IMR-90 (cell line): ENCODE results near the gene FGGY. TPM values are rescaled to one million over a fixed set of nuclear protein-coding genes. Genes with fewer than 3 reads are reported as not detected.
A peak's percentile ranks its signal among the peaks of the same experiment; 100 is the strongest.

ENCODE experiments used
- ATAC-seq: fragments of 200-7000 bp; cut with Tn5 transposase; 2 replicates; pipeline ENCODE4 v1.9.1; 2020; ENCODE audit warnings: low read depth, mild to moderate bottlenecking, moderate library complexity
- BruUV-seq: library from RNA; stranded (reverse); fragments of 400-500 nt; replicated peaks from 2 replicates; lab custom pipeline; 2021; lab: Mats Ljungman, UMichigan
- CTCF ChIA-PET: fragments of 300-600 bp; formaldehyde crosslinking; extraction: SDS; loops from one replicate; lab custom pipeline; 2021; ENCODE audit warnings: antibody characterized with exemption; lab: Yijun Ruan, JAX
- POLR2A ChIA-PET: fragments of 300-600 bp; sonication (Branson Sonifier 250); formaldehyde crosslinking; loops from one replicate; lab custom pipeline; 2022; ENCODE audit warnings: antibody characterized with exemption; ENCODE audit not compliant: unreplicated experiment; lab: Charles Lee
- DNase-seq: peaks from one replicate; pipeline ENCODE4 v3.0.0; 2013
- H2AFZ ChIP-seq: replicated peaks from 2 replicates; pipeline ENCODE3; 2013; ENCODE audit warnings: low read length, mild to moderate bottlenecking; ENCODE audit not compliant: poor library complexity
- H2AK5ac ChIP-seq: 2 replicates; pipeline ENCODE4 v1.6.1; 2013; ENCODE audit warnings: low read depth, low read length, inconsistent platforms
- H2AK9ac ChIP-seq: replicated peaks from 2 replicates; pipeline ENCODE3; 2013; ENCODE audit warnings: mild to moderate bottlenecking, low read depth, low read length, moderate library complexity; ENCODE audit not compliant: poor library complexity
- H2BK120ac ChIP-seq: 2 replicates; pipeline ENCODE4 v1.6.1; 2013; ENCODE audit warnings: low read depth, low read length, inconsistent platforms
- H2BK15ac ChIP-seq: 3 replicates; pipeline ENCODE4 v1.6.1; 2013; ENCODE audit warnings: low read depth, low read length, inconsistent platforms
- H2BK20ac ChIP-seq: 2 replicates; pipeline ENCODE4 v1.6.1; 2013; ENCODE audit warnings: low read depth, mild to moderate bottlenecking, inconsistent platforms, low read length, moderate library complexity
- H2BK5ac ChIP-seq: 2 replicates; pipeline ENCODE4 v1.6.1; 2013; ENCODE audit warnings: mild to moderate bottlenecking, low read depth, low read length, inconsistent platforms; ENCODE audit not compliant: poor library complexity, severe bottlenecking
- H3K14ac ChIP-seq: replicated peaks from 2 replicates; pipeline ENCODE4 v1.6.1; 2013; ENCODE audit warnings: low read depth, low read length, inconsistent platforms
- H3K18ac ChIP-seq: 2 replicates; pipeline ENCODE4 v1.6.1; 2013; ENCODE audit warnings: low read depth, low read length, control low read depth
- H3K23ac ChIP-seq: 2 replicates; pipeline ENCODE4 v1.6.1; 2013; ENCODE audit warnings: low read depth, low read length, inconsistent platforms
- H3K27ac ChIP-seq: 2 replicates; pipeline ENCODE4 v1.5.1; 2013; ENCODE audit warnings: mild to moderate bottlenecking, control low read depth, low read length; ENCODE audit not compliant: insufficient read depth
- H3K27me3 ChIP-seq: 2 replicates; pipeline ENCODE4 v1.6.1; 2013; ENCODE audit warnings: low read length; ENCODE audit not compliant: control insufficient read depth, insufficient read depth
- H3K36me3 ChIP-seq: 2 replicates; pipeline ENCODE4 v1.6.1; 2013; ENCODE audit warnings: low read length, mixed read lengths; ENCODE audit not compliant: control insufficient read depth, insufficient read depth
- H3K4ac ChIP-seq: 2 replicates; pipeline ENCODE4 v1.6.1; 2013; ENCODE audit warnings: low read depth, low read length, inconsistent platforms
- H3K4me1 ChIP-seq: 2 replicates; pipeline ENCODE4 v1.6.1; 2013; ENCODE audit warnings: low read length, mixed read lengths; ENCODE audit not compliant: control insufficient read depth, insufficient read depth
- H3K4me2 ChIP-seq: 2 replicates; pipeline ENCODE4 v1.6.1; 2013; ENCODE audit warnings: low read depth, mild to moderate bottlenecking, control low read depth, low read length, moderate library complexity
- H3K4me3 ChIP-seq: 2 replicates; pipeline ENCODE4 v1.5.1; 2013; ENCODE audit warnings: low read depth, mild to moderate bottlenecking, control low read depth, low read length, moderate library complexity; ENCODE audit not compliant: insufficient read depth
- H3K56ac ChIP-seq: 2 replicates; pipeline ENCODE4 v1.6.1; 2013; ENCODE audit warnings: low read length, inconsistent platforms; ENCODE audit not compliant: insufficient read depth; ENCODE audit errors: extremely low read depth
- H3K79me1 ChIP-seq, 2 experiments: 2 replicates each; pipeline ENCODE4 v1.6.1; 2013; ENCODE audit warnings: low read length in 2 of 2, inconsistent platforms in 1 of 2, low read depth in 1 of 2
- H3K9ac ChIP-seq: 2 replicates; pipeline ENCODE4 v1.6.1; 2013; ENCODE audit warnings: low read depth, low read length, control low read depth
- H3K9me1 ChIP-seq: 2 replicates; pipeline ENCODE4 v1.6.1; 2013; ENCODE audit warnings: low read length, inconsistent platforms; ENCODE audit not compliant: insufficient read depth
- H3K9me3 ChIP-seq: 2 replicates; pipeline ENCODE4 v1.6.1; 2013; ENCODE audit warnings: low read length; ENCODE audit not compliant: control insufficient read depth, insufficient read depth
- H4K20me1 ChIP-seq: 2 replicates; pipeline ENCODE4 v1.6.1; 2013; ENCODE audit warnings: low read length, inconsistent platforms; ENCODE audit not compliant: insufficient read depth
- H4K5ac ChIP-seq: 2 replicates; pipeline ENCODE4 v1.6.1; 2013; ENCODE audit warnings: mild to moderate bottlenecking, low read depth, low read length, control low read depth
- H4K8ac ChIP-seq, 2 experiments: 2 replicates each; pipeline ENCODE4 v1.6.1; 2013; ENCODE audit warnings: low read depth in 2 of 2, low read length in 2 of 2, control low read depth in 1 of 2, inconsistent platforms in 1 of 2
- H4K91ac ChIP-seq: 2 replicates; pipeline ENCODE4 v1.6.1; 2013; ENCODE audit warnings: low read depth, low read length, inconsistent platforms; ENCODE audit not compliant: insufficient read depth
- CEBPB ChIP-seq: IDR thresholded peaks from 2 replicates; pipeline ENCODE4 v1.6.1; 2012; ENCODE audit warnings: low read depth, low read length, improper control_type of control experiment
- CHD1 ChIP-seq: IDR thresholded peaks from 2 replicates; pipeline ENCODE4 v1.6.1; 2012; ENCODE audit warnings: low read depth, low read length, improper control_type of control experiment
- MAFK ChIP-seq: IDR thresholded peaks from 2 replicates; pipeline ENCODE4 v1.6.1; 2012; ENCODE audit warnings: low read depth, low read length, improper control_type of control experiment
- WGBS, 2 experiments: methylation state at CpG; one replicate each; pipeline versions ENCODE4 v1.1.5 to v1.1.7; 2013; ENCODE audit warnings: missing lambda C conversion rate in 2 of 2; ENCODE audit not compliant: insufficient read length in 1 of 2; ENCODE audit errors: extremely low coverage in 2 of 2; 5-methylcytosine and 5-hydroxymethylcytosine counted together
- dilution Hi-C: fragments of 300-500 bp; cut with HindIII; formaldehyde crosslinking; loops from one replicate; pipeline ENCODE4 v1.14.3; 2018; ENCODE audit warnings: low sequenced_read_pairs; ENCODE audit not compliant: unreplicated experiment
- in situ Hi-C: fragments of 300-500 bp; cut with MboI; formaldehyde crosslinking; loops from 3 replicates; pipeline ENCODE4 v1.14.3; 2019; ENCODE audit warnings: low sequenced_read_pairs, inconsistent platforms, mixed read lengths
- intact Hi-C: fragments of 100-400 bp; cut with micrococcal nuclease; formaldehyde crosslinking; loops from 2 replicates; pipeline ENCODE4 v1.10.0; 2022
- polyA plus RNA-seq, 3 experiments: library from polyadenylated mRNA; depleted of rRNA; stranded (reverse); fragments of >200 nt; gene quantifications; 2 replicates each; pipeline ENCODE4 v1.2.3, GENCODE V29; 2012; ENCODE audit warnings: low replicate concordance in 1 of 3
- total RNA-seq: library from RNA; depleted of rRNA; stranded (reverse); fragments of >200 nt; gene quantifications from 2 replicates; pipeline ENCODE4 v1.2.3, GENCODE V29; 2012

The FGGY gene
- total and polyA plus RNA-seq, 2 of the 4 experiments (the other 2 are of a cell fraction): 5.6 to 14.0 TPM

GRCh38 chr1:59704716-59705115 lies 407.8 kb downstream of the FGGY start:
- TF ChIP-seq CEBPB: no peak
- no peak for TF ChIP-seq MAFK
- TF ChIP-seq CHD1: no peak
- CTCF ChIA-PET: interaction anchor here (1.1 to 1.6 kb wide), 2 partner anchors 34 to 54 kb away, joined by 5 to 6 read pairs; no protein-coding TSS in a partner anchor
- Histone ChIP-seq H4K91ac (peak overlapping the region; percentile 64; the same call in 1 of the 2 replicates), H2BK20ac (no peak overlapping the region), H2BK5ac (peak overlapping the region; percentile 40), H3K23ac (no peak overlapping the region), H3K4me2 (no peak overlapping the region), H3K9ac (no peak overlapping the region), H3K4ac (no peak overlapping the region; the same call in 1 of the 2 replicates), H3K4me3 (no peak overlapping the region), H3K27me3 (no peaks in the 10 kb centered on the region), H3K27ac (peak overlapping the region; percentile 60; the same call in 1 of the 2 replicates), H3K9me1 (peaks cover 18% of the 10 kb centered on the region), H2AFZ (no peak overlapping the region), H2AK9ac (no peak overlapping the region), H3K36me3 (no peaks in the 10 kb centered on the region), H3K18ac (peak overlapping the region; percentile 66), H3K9me3 (no peaks in the 10 kb centered on the region), H3K56ac (no peak overlapping the region), H3K4me1 (peaks cover 41% of the 10 kb centered on the region), H3K79me1 (no peaks in the 10 kb centered on the region), H2AK5ac (0 out of 2 replicates have a peak overlapping the region, but pooled peaks have one; percentile 85), H2BK120ac (peak overlapping the region; percentile 44), H3K14ac (0 out of 2 replicates have a peak overlapping the region, but pooled peaks have one; percentile 57), H4K20me1 (no peaks in the 10 kb centered on the region), H2BK15ac (peak overlapping the region; percentile 64; the same call in 1 of the 3 replicates), H4K5ac (peak overlapping the region; percentile 67; the same call in 1 of the 2 replicates), H4K8ac (peak overlapping the region in 1 of 2 experiments; percentile 46; a peak in 3 of 4 replicates)
- dilution Hi-C loops (no loop called here), in situ Hi-C loops (loop anchor here (5.0 to 10.0 kb wide), 3 partner anchors 552 to 920 kb away; partner anchors contain the start of gene JUN), intact Hi-C loops (loop anchor here (5.0 kb wide), 2 partner anchors 327 to 552 kb away; no protein-coding TSS in a partner anchor)
- DNase-seq: no peak
- BruUV-seq: no TSS peak
- 60% methylated on average over 1 of the region's 2 CpGs; no CpG with 5 or more reads in 1 of the 2 experiments for WGBS, 2 experiments
- ATAC-seq: no peak
- POLR2A ChIA-PET: no interaction called here
